ENCODE measurements around the gene CERS1. TPM values are rescaled to one million over a fixed set of nuclear protein-coding genes. Genes with fewer than 3 reads are reported as not detected.

CERS1 gene
- total and polyA plus RNA-seq, 10 of the 15 experiments (the other 5 are each of a cell fraction or from before 2014, with no cell fraction given): 0.19 TPM; not detected in 9

DNA sequence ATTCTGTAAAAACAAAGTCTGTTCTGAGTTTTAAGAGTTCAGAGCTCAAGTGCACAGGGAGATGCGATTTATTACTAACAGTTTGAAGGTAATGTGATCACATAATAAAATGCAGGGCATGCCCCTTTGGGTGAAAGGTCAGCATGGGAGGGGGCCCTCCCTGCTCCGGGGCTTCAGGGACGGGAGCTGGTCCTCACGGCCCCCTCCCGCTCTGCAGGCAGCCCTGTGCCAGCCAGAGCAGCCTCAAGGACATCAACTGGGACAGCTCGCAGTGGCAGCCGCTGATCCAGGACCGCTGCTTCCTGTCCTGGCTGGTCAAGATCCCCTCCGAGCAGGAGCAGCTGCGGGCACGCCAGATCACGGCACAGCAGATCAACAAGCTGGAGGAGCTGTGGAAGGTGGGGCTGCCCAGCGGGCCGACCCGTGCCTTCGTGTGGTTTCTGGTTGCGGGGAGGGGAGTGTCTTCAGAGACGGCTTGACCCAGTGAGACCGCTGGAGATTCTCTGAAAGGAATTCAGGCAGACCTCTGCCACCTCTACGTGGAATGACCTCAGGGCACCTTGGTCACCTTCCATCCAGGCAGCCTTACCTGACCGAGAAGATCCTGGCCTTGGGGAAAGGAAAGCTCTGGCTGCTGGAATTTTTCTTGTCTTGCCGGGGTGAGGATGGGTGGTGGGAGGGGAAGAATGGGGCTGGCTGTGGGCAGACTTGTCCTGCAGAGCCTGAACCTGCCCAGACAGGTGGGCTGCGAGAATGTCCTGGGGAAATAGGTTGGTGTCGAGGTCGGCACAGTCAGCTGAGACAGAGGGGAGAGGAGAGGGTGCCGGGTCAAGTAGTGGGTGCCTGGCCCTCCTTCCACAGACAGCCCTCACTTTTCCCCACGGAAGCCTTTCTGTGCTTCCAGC, 45.2 kb downstream of the CERS1 start:
- 96% methylated on average over 27 of the region's 27 CpGs for WGBS (ENCODE audit: insufficient coverage, insufficient replicate concordance, low lambda C conversion rate, missing lambda C conversion rate)
- Histone ChIP-seq H3K4me1 (ENCODE audit: control insufficient read depth, insufficient read depth, low read length) (peaks cover 32% of the 10 kb centered on the region), H4K20me1 (ENCODE audit: control insufficient read depth, insufficient read depth) (peaks cover 10% of the 10 kb centered on the region), H3K9me3 (replicated peaks; ENCODE audit: control insufficient read depth, insufficient read depth, low read length) (no peaks in the 10 kb centered on the region), H3K79me2 (ENCODE audit: control insufficient read depth, insufficient read depth, low read length) (peaks cover 30% of the 10 kb centered on the region), H3K4me2 (ENCODE audit: control insufficient read depth, insufficient read depth) (no peak overlapping the region), H3K4me3 (no peak overlapping the region), H3K36me3 (ENCODE audit: control insufficient read depth in 2 of 2, insufficient read depth in 2 of 2, low read length in 1 of 2) (peaks cover 18 to 66% of the 10 kb centered on the region in 2 experiments), H3K27me3 (replicated peaks in 1 of 2; ENCODE audit: control insufficient read depth in 2 of 2, insufficient read depth in 2 of 2, low read length in 1 of 2) (no peaks in the 10 kb centered on the region), H2AFZ (ENCODE audit: control insufficient read depth, low read depth, low read length) (no peak overlapping the region), H3K27ac (ENCODE audit: control insufficient read depth, insufficient read depth) (no peak overlapping the region), H3K9ac (ENCODE audit: control insufficient read depth, insufficient read depth, low read length) (no peak overlapping the region)
- intact Hi-C loops (cut with micrococcal nuclease; ENCODE audit: unreplicated experiment): no loop called here
- CTCF ChIA-PET: interaction anchor here (1.0 to 7.4 kb wide), 3 partner anchors 15 to 79 kb away, joined by 4 to 109 read pairs (median 4); partner anchors contain the start of gene UPF1
- no peak for TF ChIP-seq ETV6 (conservative IDR thresholded peaks at IDR 0.05 in 1 of 2, IDR thresholded peaks at IDR 0.05 in 1 of 2; ENCODE audit: borderline replicate concordance in 1 of 2, low read depth in 1 of 2)
- TF ChIP-seq CHD2 (IDR thresholded peaks at IDR 0.05; ENCODE audit: borderline replicate concordance, low read depth, low read length): no peak
- TF ChIP-seq HDGF (IDR thresholded peaks at IDR 0.05): no peak
- ATAC-seq (no peak), FAIRE-seq (no peak), DNase-seq (ENCODE audit: low read depth, low spot score) (no peak)
- no TSS peak for BruUV-seq (replicated peaks)
- POLR2A ChIA-PET: interaction anchor here (0.5 to 2.4 kb wide), 5 partner anchors 9 to 468 kb away, joined by 3 to 11 read pairs (median 4); partner anchors contain the start of gene UPF1
- RAD21 ChIA-PET (ENCODE audit: unreplicated experiment): interaction anchor here (0.9 to 1.6 kb wide), 2 partner anchors 12 to 18 kb away, joined by 3 to 4 read pairs; no protein-coding TSS in a partner anchor
- SMC1A ChIA-PET (ENCODE audit: uncharacterized antibody, unreplicated experiment): interaction anchor here (1.5 kb wide), 1 partner anchor 19 kb away, joined by 6 read pairs; the partner anchor contains the start of gene UPF1
- in situ Hi-C loops (cut with MboI): loop anchor here (25.0 kb wide), 1 partner anchor 388 kb away; no protein-coding TSS in a partner anchor
